Neural progenitor cell (in vitro differentiated cells): ENCODE results near the gene AKAP6.

Experiments
- CTCF ChIP-seq: fragments of 200-600 bp; sonication (generic); IDR thresholded peaks from 2 replicates; pipeline ENCODE4 v1.5.1; 2017; ENCODE audit warnings: antibody characterized with exemption, mild to moderate bottlenecking
- EZH2 ChIP-seq: fragments of 200-600 bp; sonication (generic); IDR thresholded peaks from 2 replicates; pipeline ENCODE4 v1.6.1; 2017; ENCODE audit warnings: antibody characterized with exemption, mild to moderate bottlenecking, moderate library complexity
- EZH2phosphoT487 ChIP-seq: fragments of 200-600 bp; sonication (generic); IDR thresholded peaks from 2 replicates; pipeline ENCODE4 v1.6.1; 2017; ENCODE audit warnings: antibody characterized with exemption

GRCh38 chr14:32414808-32415255, 85.7 kb downstream of the AKAP6 start:
- TF ChIP-seq CTCF, result no peak
- TF ChIP-seq EZH2phosphoT487, result no peak
- TF ChIP-seq EZH2, result no peak
